ENCODE data around the gene PDCD10.

Gene PDCD10

DNA sequence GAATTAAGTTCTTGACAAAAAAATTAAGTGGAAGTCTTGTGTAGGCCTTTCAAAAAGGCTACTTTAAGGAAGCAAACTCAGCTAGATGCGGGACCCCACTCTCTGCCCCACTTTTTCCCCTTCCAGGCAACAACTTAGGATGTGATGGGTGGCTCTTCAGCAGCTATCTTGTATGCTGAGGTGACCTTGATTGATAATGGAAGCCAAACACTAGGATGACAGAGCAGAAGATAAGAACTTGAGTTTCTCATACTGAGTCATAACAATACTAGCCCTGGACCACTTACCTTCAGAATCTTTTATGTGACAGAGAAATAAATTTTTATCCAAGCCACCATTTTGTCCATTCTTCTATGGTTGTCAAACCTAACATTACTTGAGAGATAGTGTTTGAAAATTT, 16.1 kb downstream of the PDCD10 start:
- ATAC-seq = no peak
- TF ChIP-seq TOX (CRISPR knock-in tag; IDR thresholded peaks at IDR 0.05; ENCODE audit: borderline replicate concordance) (no peak), ZC3H10 (CRISPR knock-in tag; IDR thresholded peaks at IDR 0.05) (no peak), PATZ1 (CRISPR knock-in tag; IDR thresholded peaks at IDR 0.05; ENCODE audit: borderline replicate concordance) (no peak), CSRNP3 (CRISPR knock-in tag; IDR thresholded peaks at IDR 0.05) (no peak), PPARA (CRISPR knock-in tag; IDR thresholded peaks at IDR 0.05; ENCODE audit: borderline replicate concordance) (no peak), CSDC2 (CRISPR knock-in tag; IDR thresholded peaks at IDR 0.05) (no peak)
- TF ChIP-seq, protein P1, sequence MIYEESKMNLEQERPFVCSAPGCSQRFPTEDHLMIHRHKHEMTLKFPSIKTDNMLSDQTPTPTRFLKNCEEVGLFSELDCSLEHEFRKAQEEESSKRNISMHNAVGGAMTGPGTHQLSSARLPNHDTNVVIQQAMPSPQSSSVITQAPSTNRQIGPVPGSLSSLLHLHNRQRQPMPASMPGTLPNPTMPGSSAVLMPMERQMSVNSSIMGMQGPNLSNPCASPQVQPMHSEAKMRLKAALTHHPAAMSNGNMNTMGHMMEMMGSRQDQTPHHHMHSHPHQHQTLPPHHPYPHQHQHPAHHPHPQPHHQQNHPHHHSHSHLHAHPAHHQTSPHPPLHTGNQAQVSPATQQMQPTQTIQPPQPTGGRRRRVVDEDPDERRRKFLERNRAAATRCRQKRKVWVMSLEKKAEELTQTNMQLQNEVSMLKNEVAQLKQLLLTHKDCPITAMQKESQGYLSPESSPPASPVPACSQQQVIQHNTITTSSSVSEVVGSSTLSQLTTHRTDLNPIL (CRISPR knock-in tag; IDR thresholded peaks at IDR 0.05; ENCODE audit: low read depth) = no peak

- ATAC-seq = no peak
- TF ChIP-seq ZC3H10 (CRISPR knock-in tag; IDR thresholded peaks at IDR 0.05) (no peak), ZNF70 (CRISPR knock-in tag; IDR thresholded peaks at IDR 0.05) (no peak), ZNF565 (CRISPR knock-in tag; conservative IDR thresholded peaks at IDR 0.05; ENCODE audit: low read depth) (no peak), BACH2 (CRISPR knock-in tag; IDR thresholded peaks at IDR 0.05; ENCODE audit: borderline replicate concordance) (no peak), SNAI2 (CRISPR knock-in tag; IDR thresholded peaks at IDR 0.05) (no peak), TOX (CRISPR knock-in tag; IDR thresholded peaks at IDR 0.05; ENCODE audit: borderline replicate concordance) (no peak), ESRRG (CRISPR knock-in tag; IDR thresholded peaks at IDR 0.05) (no peak), ZFP30 (CRISPR knock-in tag; IDR thresholded peaks at IDR 0.05) (no peak), ARNTL (CRISPR knock-in tag; IDR thresholded peaks at IDR 0.05; ENCODE audit: borderline replicate concordance, low read depth) (no peak), RARB (CRISPR knock-in tag; IDR thresholded peaks at IDR 0.05) (no peak), ZNF8 (CRISPR knock-in tag; IDR thresholded peaks at IDR 0.05) (no peak), TSHZ2 (CRISPR knock-in tag; IDR thresholded peaks at IDR 0.05) (no peak), PATZ1 (CRISPR knock-in tag; IDR thresholded peaks at IDR 0.05; ENCODE audit: borderline replicate concordance) (no peak), CSRNP3 (CRISPR knock-in tag; IDR thresholded peaks at IDR 0.05) (no peak), POU6F1 (CRISPR knock-in tag; IDR thresholded peaks at IDR 0.05; ENCODE audit: borderline replicate concordance, low read depth) (no peak), PPARA (CRISPR knock-in tag; IDR thresholded peaks at IDR 0.05; ENCODE audit: borderline replicate concordance) (no peak), ISL1 (CRISPR knock-in tag; IDR thresholded peaks at IDR 0.05) (no peak), CSDC2 (CRISPR knock-in tag; IDR thresholded peaks at IDR 0.05) (no peak)
- TF ChIP-seq, protein P1 (CRISPR knock-in tag; IDR thresholded peaks at IDR 0.05; ENCODE audit: low read depth) = no peak
Observed at GRCh38 chr3:167716920-167717319, 17.8 kb downstream of the PDCD10 start.

All from SK-N-SH treated with all-trans-retinoic acid at 6 μM for 48 hours (cell line).